Stimulated activated CD4-positive, alpha-beta T cell treated with anti-CD3 and anti-CD28 coated beads, Interleukin-4, amount 100 ng/mL, for 1 hour (primary cell): Measurements from ENCODE around the gene ASCC1.
A peak's percentile ranks its signal among the peaks of the same experiment; 100 is the strongest.
"Not testable (repeated sequence)": the region's sequence is repeated elsewhere in the genome, so short reads cannot be mapped to it uniquely, and the experiment has no call there.

ENCODE experiments used
- DNase-seq: peaks from one replicate; pipeline ENCODE4 v3.0.0-alpha.2; 2020

ASCC1 gene, protein sequence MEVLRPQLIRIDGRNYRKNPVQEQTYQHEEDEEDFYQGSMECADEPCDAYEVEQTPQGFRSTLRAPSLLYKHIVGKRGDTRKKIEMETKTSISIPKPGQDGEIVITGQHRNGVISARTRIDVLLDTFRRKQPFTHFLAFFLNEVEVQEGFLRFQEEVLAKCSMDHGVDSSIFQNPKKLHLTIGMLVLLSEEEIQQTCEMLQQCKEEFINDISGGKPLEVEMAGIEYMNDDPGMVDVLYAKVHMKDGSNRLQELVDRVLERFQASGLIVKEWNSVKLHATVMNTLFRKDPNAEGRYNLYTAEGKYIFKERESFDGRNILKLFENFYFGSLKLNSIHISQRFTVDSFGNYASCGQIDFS

DNA sequence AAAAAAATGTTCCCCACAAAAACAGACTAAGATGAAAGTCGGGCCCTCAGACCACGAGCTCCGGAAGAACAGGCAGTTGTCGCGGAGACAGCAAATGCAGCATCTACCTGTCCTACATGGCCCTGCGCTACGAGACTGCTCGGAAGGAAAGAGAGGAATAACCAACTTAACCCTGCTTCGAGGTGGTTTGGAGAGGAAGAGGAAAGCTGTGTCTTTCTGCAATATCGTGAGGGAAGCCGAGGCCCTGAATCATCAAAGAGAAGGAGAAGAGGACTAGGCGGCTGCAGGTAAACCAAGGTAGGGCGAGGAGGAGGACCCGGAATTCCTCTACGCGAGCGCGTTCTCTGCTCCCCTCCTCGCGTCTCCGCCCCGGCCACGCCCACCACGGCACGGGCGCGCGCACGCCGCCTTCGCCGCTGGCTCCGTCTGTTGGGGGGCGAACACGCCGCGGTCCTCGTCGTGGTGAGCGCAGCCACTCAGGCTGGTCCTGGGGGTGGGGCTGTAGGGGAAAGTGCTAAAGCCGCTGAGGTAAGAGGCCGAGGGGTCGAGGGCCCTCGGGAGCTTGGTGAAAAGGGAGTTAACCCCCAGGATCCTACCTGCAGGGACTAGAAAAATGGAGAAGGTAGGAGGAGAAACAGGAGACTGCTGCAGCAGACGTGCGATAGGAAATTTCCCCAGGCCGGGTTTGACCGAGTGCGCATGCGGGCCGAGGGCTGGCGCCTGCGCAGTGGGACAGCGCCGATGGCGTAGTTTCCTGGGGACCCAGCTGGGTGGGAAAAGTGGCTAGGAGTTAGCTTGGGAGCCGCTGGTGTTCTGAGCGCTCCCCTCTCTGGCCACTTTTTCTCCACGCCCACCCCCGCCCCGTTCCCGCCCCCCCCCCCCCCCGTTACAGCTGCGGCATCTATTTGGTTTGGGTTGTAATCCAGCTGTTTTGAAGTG, at the start of gene ASCC1, which contains the start of gene ANAPC16:
ASCC1 (minus strand) TSS at position 666 of the 939 bp plus-strand sequence. CDS start 2,978 bp downstream, outside the sequence.
ANAPC16 (plus strand) TSS at position 402 of the 939 bp plus-strand sequence. CDS start 7,903 bp downstream, outside the sequence.
- peak; percentile 96 for DNase-seq

GRCh38 chr10:72265508-72265907, 49.4 kb upstream of the ASCC1 start:
- DNase-seq: no peak

- DNase-seq: no peak
Observed at GRCh38 chr10:72264536-72264935, 48.5 kb upstream of the ASCC1 start.

- DNase-seq: peak; percentile 21
Observed at GRCh38 chr10:72263613-72264241, 47.7 kb upstream of the ASCC1 start.

DNA sequence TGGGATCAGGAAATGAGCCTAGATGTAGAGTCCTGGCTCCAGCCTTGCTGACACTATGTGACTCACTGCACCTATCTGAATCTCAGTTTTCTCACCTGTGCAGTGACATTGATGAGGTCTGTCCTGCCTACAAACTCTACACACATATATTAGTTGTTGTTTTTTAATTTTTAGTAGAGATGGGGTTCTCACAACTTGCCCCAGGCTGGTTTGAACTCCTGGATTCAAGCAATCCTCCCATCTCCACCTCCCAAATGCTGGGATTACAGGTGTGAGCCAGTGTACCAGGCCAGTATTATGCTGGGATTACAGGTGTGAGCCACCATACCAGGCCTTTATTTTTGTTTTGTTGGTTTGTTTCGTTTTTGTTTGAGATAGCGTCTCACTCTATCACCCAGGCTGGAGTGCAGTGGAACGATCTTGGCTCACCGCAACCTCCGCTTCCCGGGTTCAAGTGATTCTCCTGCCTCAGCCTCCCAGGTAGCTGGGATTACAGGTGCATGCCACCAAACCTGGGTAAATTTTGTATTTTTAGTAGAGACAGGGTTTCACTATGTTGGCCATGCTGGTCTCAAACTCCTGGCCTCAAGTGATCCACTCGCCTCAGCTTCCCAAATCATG, 45.8 kb upstream of the ASCC1 start:
- DNase-seq: no peak

GRCh38 chr10:72260976-72261783, 45.1 kb upstream of the ASCC1 start:
- DNase-seq: peak; percentile 50

GRCh38 chr10:72260239-72260975, 44.3 kb upstream of the ASCC1 start:
- peak; percentile 75 for DNase-seq

GRCh38 chr10:72259491-72260238, 43.6 kb upstream of the ASCC1 start:
- DNase-seq: no peak

DNA sequence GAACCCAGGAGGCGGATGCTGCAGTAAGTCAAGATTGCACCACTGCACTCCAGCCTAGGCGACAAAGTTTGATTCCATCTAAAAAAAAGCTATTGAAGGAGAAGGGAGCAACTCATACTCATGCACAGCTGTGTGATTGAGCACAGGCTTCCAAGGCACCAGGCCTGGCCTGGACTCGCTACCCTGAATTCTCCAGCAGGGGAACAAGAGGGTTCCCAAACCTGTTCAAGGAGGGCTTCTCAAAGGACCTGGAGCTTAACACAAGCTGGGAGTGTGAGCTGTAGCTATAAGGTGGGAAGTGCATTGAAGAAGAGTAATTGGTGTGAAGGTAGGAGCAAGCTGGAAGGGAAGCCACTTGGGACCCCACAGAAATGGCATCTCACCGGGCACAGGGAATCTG, 42.5 kb upstream of the ASCC1 start:
- no peak for DNase-seq

DNA sequence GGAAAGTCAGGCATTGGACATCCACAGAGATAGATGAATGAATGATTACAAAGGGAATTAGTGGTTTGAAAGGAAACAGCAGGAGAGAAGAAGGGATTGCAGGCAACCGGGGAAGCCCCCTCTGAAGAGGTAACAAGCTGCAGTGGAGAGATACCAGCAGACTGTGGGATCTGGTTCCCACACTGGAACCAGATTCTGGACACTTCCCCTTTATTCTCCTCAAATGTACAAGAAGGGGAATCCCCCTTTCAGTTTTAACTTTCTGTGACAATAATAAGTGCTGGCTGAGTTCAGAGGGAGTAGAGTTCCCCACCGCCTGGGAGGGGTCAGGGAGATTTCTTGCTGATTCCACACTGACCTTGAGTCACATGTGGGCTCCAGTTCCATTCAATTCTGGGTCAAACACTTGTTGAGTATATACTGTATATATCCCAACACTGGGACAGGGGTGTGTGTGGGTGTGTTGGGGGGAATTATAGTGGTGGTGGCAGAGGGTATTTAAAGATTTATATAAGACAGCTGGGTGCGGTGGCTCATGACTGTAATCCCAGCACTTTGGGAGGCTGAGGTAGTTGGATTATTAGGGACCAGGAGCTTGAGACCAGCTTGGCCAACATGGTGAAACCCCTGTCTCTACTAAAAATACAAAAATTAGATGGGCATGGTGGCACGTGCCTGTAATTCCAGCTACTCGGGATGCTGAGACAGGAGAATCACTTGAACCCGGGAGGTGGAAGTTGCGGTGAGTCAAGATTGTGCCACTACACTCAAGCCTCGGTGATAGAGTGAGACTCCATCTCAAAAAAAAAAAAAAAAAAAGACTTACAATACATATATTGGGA, 41.2 kb upstream of the ASCC1 start:
- DNase-seq: no peak

DNA sequence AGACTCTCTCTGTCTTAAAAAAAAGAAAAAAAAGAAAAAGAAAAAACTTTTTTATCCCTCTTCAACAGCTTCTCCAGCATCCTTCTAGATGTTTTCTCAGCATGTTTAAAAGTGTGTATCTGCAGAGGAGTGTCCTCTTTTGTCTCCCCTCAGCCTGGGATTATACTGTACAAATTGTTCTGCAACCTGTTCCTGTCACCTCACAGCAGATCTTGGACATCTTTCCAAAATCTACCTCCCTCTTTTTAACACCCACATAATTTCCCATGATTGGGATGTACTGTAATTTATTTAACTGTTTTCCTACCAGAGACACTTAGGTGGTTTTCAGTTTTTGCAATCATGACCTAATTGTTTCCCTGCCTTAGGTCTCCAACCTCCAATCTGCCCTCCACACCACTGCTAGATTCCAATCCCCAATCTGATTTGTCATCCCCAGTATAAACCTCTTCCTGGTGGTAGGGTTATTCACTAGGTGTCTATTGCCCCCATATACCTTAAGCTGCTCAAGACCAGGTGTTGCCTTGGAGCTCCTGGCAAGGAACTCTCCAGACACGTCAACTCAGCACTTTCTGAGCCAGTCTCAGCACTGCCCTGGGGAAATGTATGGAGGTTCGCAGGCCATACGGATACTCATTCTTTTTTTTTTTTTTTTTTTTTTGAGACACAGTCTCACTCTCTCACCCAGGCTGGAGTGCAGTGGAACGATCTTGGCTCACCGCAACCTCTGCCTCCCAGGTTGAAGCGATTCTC, 40.1 kb upstream of the ASCC1 start:
- DNase-seq: no peak

DNA sequence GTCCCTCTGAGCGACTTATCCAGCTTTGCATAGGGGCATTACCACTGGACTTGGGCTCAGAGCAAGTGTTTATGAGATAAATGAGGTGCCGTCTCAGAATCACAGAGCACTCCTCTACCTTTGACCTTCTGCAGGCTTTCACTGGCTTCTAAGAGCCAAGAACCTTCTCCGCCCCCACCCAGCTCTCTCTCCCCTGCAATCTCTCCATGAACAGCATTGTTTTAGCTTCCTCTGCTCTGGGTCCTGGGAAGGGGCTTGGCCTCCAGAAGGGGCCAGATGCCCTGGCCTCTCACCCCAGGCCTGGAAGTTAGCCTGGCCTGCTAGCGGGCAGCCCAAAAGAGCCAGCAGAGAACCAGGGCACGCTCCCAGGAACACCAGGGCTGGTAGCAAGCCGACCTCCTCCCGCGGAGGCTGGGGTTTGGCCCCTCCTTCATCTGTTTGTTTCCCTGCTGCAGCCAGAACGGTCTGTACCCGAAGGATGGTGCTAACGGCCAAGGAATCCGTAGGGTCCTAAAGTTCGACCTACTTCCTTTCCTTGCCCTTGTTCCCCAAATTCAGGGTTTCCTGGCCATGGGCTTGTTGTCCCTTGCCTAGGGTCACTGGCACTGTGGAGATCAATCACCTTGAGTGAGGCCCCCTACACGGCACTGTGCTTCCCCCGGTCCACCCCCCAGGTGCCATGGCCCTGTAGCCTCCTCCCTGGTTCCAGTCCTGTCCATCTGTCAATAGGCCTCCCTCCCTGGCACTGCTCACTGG, 38.9 kb upstream of the ASCC1 start:
- DNase-seq: peak; percentile 23

- no peak for DNase-seq
Observed at GRCh38 chr10:72253578-72253977, 37.5 kb upstream of the ASCC1 start.

DNA sequence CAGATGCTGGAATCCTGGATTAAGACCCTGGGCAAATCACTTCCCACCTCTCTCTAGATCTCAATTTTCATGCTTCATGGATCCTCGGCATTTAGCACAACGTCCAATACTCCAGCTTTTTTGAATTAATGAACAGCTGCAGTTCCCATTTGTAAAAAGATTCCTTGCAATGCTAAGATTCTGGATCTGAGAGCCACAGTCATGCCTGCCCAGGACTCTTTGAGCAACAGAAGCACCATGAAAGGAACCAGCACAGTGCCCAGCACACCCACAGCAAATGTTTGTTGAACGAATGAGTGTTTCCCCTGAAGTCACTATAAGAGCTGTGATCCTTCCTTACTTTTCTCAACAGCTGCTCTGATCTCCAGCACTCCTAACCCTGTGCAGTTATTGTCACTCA, 36.9 kb upstream of the ASCC1 start:
- DNase-seq: no peak

DNA sequence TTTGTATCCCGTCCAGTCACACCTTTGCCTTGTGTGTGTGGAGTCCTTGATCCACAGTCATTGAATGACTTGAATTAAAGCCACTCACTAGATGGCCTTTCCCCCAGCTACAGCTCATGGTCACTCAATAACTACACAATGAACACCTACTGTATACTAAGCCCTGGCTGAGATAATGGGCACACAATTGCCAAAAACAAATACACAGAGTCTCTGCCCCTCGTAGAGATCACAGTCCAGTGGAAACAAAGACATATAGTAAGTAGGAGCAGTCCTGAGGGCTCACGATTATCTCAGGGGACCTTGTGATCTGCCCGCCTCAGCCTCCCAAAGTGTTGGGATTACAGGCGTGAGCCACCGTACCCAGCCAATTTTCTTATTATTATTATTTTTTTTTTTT, 35.6 kb upstream of the ASCC1 start:
- no peak for DNase-seq

- no peak for DNase-seq
Observed at GRCh38 chr10:72250666-72251065, 34.6 kb upstream of the ASCC1 start.

- DNase-seq: not testable (repeated sequence)
Observed at GRCh38 chr10:72249176-72249862, 33.2 kb upstream of the ASCC1 start.
